CD4-positive, alpha-beta T cell treated with Interleukin-2 at 100 ng/mL for 4 hours (primary cell): ENCODE data around the gene OR6T1.

Source experiments
- DNase-seq: peaks from one replicate; pipeline ENCODE4 v3.0.0-alpha.2; 2020; ENCODE audit warnings: low spot score

The OR6T1 gene, protein sequence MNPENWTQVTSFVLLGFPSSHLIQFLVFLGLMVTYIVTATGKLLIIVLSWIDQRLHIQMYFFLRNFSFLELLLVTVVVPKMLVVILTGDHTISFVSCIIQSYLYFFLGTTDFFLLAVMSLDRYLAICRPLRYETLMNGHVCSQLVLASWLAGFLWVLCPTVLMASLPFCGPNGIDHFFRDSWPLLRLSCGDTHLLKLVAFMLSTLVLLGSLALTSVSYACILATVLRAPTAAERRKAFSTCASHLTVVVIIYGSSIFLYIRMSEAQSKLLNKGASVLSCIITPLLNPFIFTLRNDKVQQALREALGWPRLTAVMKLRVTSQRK

DNA sequence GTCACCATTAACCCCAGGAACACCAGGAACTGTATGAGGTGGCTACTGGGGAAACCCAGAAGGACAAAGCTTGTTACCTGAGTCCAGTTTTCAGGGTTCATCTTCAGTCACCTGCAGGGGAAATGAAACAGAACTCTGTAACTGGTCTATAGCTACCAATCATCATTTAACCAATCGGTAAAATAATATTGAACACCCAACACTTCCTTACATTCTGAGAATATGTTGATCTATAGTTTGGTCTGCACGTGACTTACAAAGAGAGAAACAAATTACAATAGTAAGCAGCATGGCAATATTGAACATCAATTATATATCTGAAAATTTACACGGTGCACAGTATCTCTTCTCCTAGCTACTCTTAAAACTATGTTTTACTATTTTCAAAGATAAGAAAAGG, at the start of gene OR6T1:
Gene OR6T1 (minus strand): TSS at position 101 of the 400 bp plus-strand sequence. CDS start 0 bp downstream, at position 101.
- no peak for DNase-seq

DNA sequence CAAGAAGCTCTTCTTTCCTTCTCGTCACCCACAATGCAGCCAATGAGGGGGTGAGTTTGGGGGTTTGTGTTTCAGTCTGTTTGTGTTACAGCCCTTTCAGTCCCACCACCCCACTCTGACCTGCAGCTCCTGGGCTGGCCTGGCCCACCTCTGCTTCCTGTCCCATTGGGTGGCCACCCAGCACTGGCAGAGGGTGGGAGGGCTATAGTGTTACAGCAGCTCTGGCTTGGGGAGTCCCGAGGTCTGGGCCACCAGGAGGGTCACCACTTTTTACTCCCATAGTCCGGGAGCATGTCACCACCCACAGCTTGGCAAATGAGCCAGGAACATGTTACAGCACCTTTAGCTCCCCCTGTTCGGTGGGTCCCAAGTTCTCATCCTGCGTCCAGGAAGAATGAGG, 35.7 kb upstream of the OR6T1 start:
- DNase-seq: no peak

DNA sequence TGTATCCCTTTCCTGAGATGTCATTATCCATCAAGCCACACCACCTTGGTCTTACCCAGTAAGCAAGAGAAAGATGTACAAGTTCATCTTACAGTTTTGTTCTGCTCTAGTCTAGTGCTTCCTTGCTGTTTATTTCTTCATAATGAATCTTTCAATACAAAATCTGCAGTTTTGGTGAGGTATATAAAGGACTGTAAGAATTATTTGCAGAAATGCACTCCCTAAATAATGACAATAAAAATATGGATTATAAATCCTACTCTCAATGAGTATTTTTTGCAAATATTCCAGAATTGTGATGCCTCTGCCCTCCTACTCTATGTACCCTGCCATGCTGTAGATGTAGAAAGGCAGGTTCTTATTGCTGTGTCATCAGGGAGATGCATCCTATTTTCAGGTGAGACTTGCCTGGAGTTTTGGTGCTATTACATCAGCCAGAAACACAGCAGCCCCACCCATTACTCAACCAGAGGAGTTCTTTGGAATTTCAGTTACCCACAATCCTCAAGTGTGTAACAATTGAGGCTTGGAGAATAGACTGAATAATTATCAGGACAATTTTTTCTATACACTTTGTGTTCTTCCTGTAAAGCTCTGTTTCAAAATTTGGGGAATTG, 34.2 kb upstream of the OR6T1 start, which contains the start of gene OR10S1:
Gene OR10S1 (minus strand): TSS at position 51 of the 617 bp plus-strand sequence. CDS start 117 bp downstream, outside the sequence.
- DNase-seq: no peak

DNA sequence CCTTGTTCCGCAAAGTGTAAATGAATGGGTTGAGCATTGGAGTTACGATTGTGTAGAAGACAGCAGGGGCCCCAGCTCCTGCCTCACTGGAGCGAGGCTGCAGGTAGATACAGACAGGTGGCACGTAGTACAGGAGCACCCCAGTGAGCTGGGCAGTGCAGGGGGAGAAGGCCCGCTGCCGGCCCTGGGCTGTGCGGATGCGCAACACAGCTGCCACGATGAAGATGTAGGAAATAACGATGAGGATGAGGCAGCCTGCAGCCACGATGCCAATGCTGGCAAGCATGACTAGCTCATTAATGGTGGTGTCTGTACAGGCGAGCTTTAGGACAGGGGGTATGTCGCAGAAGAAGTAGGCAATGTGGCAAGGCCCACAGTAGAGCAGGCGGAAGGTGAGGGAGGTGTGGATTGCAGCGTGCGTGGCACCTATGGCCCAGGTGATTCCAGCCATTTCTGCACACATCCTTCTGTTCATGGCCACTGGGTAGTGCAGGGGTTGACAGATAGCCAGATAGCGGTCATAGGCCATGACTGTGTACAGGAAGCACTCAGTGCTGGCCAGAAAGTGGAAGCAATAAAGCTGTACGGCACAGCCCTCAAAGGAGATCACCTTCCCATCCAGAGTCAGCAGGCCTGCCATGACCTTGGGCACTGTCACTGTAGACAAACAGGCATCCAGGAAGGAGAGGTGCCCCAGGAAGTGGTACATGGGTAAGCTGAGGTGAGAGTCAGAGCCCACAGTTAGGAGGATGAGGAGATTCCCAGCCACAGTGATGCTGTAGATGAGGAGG, 33.3 kb upstream of the OR6T1 start:
- DNase-seq: no peak

DNA sequence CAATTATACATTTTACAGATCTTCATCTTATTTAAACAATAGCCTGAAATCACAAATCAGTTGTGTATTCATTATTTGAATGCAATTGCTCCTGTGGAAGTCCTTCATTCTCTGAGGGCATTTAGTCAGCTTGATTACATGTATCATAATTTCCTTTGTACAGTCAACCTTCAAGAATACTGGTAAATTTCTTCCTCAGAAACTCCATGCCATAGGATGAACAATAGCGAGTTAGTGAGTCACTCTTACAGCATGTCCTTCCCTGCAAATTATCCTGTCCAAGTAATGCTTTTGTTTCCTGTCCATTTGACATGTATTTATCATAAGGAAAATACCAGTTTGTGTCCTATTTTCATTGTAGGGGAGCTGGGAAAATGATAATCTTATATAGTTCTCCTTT, 30.2 kb upstream of the OR6T1 start:
- no peak for DNase-seq

DNA sequence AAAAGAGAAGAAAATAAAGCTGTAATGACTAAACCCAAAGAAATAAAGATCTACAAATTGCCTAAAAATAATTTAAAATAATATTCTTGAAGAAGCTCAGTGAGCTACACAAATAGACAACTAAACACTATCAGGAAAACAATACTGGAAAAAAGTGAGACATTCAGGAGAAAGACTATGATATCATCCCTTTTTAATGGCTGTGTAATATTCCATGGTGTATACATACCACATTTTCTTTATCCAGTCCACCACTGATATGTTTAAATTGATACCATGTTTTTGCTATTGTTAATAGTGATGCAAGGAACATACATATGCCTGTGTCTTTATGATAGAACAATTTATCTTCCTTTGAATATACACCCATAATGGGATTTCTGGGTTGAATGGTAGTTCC, 13.1 kb upstream of the OR6T1 start:
- no peak for DNase-seq

DNA sequence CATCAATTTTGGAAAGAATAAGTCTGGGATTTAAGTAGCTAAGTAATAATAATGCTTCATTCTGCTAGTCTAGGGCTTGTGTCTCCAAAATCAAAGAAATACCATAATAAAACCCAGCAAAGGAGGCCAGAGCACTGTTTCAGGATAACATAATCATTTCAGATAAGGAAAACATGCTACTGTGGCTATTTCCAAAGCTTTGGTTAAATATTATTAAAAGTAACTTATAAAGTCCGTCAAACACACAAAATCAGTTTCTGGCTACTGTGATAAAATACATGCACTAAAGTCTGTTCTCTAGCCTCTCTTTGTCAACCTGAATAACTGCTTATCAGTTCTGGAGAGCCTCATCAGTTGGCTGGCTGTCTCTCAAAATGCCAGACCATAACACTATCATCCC, 1.5 kb upstream of the OR6T1 start:
- no peak for DNase-seq

DNA sequence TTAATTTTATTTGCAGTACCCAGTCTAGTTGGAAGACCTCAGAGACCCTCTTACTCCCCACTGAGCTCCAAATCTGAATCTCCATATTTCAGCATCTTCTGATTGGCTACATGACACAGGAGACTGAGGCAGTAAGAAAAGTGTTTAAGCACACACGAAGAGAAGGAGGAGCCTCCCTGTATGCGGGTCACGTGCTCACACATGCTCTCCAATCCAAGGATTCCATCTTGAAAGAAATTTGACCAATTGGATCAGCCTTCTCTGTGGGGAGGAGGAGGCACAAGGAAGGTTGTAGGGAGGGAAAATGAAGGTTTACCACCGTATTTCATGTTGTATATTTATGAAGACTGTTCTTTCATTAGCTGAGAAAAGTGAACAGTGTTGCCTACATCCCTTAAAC, 1.2 kb downstream of the OR6T1 start:
- no peak for DNase-seq

DNA sequence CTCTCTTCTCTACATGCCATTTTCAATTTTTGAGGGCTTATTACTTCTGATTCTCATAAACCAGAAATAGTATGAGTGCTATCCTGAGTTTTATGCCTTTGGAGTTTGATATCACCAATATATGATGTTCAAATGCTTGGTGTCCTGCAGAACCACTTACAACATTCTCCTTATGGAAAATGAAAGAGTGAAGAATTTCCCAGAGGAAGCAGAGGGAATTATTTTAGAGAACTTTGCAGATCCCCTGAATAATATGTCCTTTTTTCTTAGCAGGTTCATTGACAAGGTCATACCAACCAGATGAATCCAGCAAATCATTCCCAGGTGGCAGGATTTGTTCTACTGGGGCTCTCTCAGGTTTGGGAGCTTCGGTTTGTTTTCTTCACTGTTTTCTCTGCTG, 4.3 kb downstream of the OR6T1 start, which contains the start of gene OR4D5:
Gene OR4D5 (plus strand): TSS at position 301 of the 400 bp plus-strand sequence. CDS start 0 bp downstream, at position 301.
- DNase-seq: no peak

DNA sequence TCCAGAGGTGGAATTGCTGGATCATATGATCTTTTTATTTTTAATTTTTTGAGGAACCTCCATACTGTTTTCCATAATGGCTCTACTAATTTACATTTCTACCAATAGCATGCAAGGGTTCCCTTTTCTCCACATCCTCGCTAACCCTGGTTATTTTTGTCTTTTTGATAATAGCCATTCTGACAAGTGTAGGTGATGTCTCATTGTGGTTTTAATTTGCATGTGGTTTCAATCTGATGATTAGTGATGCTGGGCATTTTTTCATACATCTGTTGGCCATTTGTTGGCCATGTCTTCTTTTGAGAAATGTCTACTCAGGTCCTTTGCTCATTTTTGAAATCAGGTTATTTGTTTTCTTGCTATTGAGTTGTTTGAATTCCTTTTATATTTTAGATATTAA, 19.6 kb downstream of the OR6T1 start:
- no peak for DNase-seq

DNA sequence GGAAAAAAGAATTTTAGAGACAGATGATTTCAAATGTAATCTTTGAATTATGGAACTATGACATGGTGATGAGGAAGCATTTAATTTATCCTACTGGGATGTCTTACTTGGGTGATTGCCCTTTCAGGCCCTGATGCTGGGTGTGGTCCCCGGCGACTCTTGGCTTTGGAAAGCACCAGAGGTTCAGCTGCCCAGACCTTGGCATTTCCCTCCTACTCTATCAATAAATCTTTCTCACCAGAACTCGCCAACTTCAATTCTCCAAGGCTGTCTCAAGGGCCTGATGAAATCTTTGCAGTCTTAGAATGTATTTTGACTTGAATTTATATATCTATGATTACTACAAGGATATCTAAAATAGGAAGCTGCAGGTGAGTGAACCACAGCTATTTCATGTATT, 22.7 kb downstream of the OR6T1 start:
- no peak for DNase-seq

DNA sequence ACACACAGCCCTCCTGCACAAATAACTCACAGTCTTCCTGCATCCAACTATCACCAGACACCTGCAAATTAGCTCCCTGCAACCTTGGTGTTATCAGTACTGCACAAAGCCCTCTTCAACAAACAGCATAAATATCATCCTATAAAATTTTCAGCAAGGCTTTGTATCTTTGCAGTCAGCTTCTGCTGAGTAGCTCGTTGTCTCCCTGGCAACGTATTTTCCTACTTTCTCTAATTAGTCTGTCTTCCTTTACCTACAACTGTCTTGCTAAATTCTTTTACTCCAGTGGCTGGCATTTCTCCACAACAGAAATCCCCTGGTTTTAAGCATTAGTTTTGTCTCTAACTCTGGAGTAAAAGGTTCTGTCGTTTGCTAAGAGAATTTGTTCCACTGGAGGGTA, 37.8 kb downstream of the OR6T1 start:
- no peak for DNase-seq

DNA sequence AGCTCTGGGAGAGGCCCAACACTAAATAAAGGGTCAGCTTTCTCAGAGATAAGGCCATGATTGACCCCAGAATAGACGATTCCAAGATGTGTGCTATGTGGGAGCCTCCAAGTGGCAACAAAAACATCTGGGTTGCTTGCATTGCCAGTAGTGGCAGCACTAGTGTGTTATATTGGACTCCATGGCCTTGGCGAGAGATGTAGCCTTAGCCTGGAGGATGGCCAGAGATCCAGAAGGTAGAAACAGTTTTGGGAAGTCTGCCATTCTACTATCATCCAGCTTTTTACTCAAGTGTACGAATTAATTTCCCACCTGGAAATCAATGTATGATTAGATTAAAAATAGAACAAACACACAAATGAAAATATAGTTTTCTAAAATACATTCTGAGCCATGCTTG, 38.7 kb downstream of the OR6T1 start:
- no peak for DNase-seq

DNA sequence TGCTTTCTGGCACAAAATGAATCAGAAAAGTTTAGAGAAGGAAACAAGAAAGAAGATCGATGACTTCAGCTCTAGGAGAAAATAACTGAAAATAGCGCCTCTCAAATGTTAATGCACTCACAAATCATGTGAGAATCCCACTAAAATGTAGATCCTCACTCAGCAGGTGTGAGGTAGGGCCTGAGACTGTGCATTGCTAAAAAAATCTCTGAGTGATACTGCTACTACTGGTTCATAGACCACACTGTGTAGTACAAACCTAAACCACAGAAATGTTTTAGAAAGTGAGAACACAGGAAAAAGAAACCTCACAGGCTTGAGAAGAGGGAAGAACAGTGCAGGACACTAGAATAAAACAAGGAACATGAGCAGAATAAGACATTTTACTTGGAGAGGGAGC, 39.7 kb downstream of the OR6T1 start:
- no peak for DNase-seq

DNA sequence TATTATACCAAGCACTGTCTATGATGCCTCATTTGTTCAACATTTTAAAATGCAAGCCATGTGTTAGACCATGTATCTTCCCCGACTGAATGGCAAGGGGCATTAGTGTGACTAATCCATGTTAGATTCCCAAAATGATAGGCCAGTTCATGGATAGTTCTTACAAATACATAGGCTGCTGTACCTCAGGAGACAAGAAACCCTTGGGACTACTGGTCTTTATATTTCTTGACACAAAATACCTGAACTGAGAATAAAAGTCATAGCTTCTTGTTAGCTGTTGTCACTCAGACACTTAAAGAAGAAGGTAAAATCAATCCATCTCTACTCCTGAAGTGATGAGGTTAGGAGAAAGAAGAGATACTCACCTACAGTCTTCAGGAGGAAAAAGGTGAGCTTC, 41.8 kb downstream of the OR6T1 start, which contains the start of gene OR8D4:
Gene OR8D4 (plus strand): TSS at position 301 of the 400 bp plus-strand sequence. CDS start 4,265 bp downstream, outside the sequence.
- DNase-seq: no peak

DNA sequence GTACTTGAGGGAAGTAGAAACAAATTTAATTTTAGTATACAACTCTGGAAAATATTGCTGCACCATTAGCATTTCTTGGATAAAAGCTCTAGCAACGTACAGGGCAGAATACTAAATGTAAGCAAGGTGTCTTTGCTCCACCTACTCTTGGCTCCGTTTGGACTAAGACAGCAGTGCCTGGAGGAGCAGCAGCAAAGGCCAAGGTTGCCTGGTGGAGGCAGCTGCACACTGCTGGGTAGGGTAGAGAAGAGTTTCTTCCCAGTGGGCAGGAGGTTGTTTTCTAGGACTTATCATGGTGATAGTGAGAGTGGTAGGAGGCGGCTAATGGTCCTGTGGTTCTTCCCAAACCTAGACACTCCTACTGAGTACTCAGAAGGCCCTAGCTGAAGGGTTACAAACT, 43.8 kb downstream of the OR6T1 start:
- DNase-seq: no peak
